Thoracic aorta (tissue), 2 donors: ENCODE measurements around the gene F13A1. TPM values are rescaled to one million over a fixed set of nuclear protein-coding genes. Genes with fewer than 3 reads are reported as not detected.

ENCODE experiments used
- ATAC-seq: fragments of 150-250 bp; one replicate; pipeline ENCODE4 v1.8.0; 2017; ENCODE audit warnings: low read depth; ENCODE audit not compliant: insufficient number of reproducible peaks, low FRiP score
- DNase-seq: peaks from one replicate; pipeline ENCODE4 v3.0.0-alpha.2; 2020; ENCODE audit warnings: low spot score
- H3K27ac ChIP-seq, 2 donors: fragments of 200-600 bp; sonication (generic); 1 replicate in 1 of 2; 2 replicates in 1 of 2; pipeline ENCODE4 v1.5.1; 2016; ENCODE audit warnings: mild to moderate bottlenecking in 2 of 2, moderate library complexity in 2 of 2
- H3K27me3 ChIP-seq: fragments of 200-600 bp; sonication (generic); replicated peaks from 2 replicates; pipeline ENCODE4 v1.6.0; 2016; ENCODE audit warnings: mild to moderate bottlenecking; ENCODE audit not compliant: insufficient read depth
- H3K36me3 ChIP-seq: fragments of 200-600 bp; sonication (generic); one replicate; pipeline ENCODE4 v1.5.1; 2016
- H3K4me1 ChIP-seq, 2 donors: fragments of 200-600 bp; sonication (generic); 1 replicate in 1 of 2; 2 replicates in 1 of 2; pipeline versions ENCODE4 v1.5.1 to v1.6.0; 2016; ENCODE audit warnings: low read depth in 2 of 2, mild to moderate bottlenecking in 1 of 2; ENCODE audit not compliant: control insufficient read depth in 1 of 2
- H3K4me3 ChIP-seq: fragments of 200-600 bp; sonication (generic); 2 replicates; pipeline ENCODE4 v1.5.1; 2016; ENCODE audit warnings: mild to moderate bottlenecking
- H3K9me3 ChIP-seq: fragments of 200-600 bp; sonication (generic); 2 replicates; pipeline ENCODE4 v1.5.1; 2016
- CTCF ChIP-seq: fragments of 200-600 bp; sonication (generic); IDR thresholded peaks from one replicate; pipeline ENCODE4 v1.5.1; 2019; ENCODE audit warnings: antibody characterized with exemption
- total RNA-seq, 2 donors: library from RNA; depleted of rRNA; stranded (reverse); fragments of >200 nt; gene quantifications; one replicate each; pipeline versions ENCODE4 v1.1.0 to v1.2.3, GENCODE V29; 2016

Gene F13A1
- total RNA-seq, 2 donors from 2014 or later = 156 to 228 TPM

GRCh38 chr6:6224933-6225486 is 95.5 kb downstream of the F13A1 start:
- TF ChIP-seq CTCF = no peak
- no peaks in the 10 kb centered on the region for H3K9me3 ChIP-seq
- H3K4me3 ChIP-seq = no peak overlapping the region
- no peaks in the 10 kb centered on the region for H3K36me3 ChIP-seq
- no peaks in the 10 kb centered on the region for H3K27me3 ChIP-seq
- DNase-seq (no peak), ATAC-seq (no peak)
- H3K27ac ChIP-seq = no peak overlapping the region
- H3K4me1 ChIP-seq = no peaks in the 10 kb centered on the region

- no peaks in the 10 kb centered on the region for H3K27me3 ChIP-seq
- no peaks in the 10 kb centered on the region for H3K9me3 ChIP-seq
- no peak overlapping the region for H3K27ac ChIP-seq
- DNase-seq = no peak
- TF ChIP-seq CTCF = no peak
- H3K4me3 ChIP-seq = no peak overlapping the region
- no peaks in the 10 kb centered on the region for H3K36me3 ChIP-seq
- ATAC-seq = no peak
- H3K4me1 ChIP-seq = no peaks in the 10 kb centered on the region
Measured at GRCh38 chr6:6221787-6222535, 98.5 kb downstream of the F13A1 start.

GRCh38 chr6:6220718-6221117 is 99.7 kb downstream of the F13A1 start:
- H3K27ac ChIP-seq = no peak overlapping the region
- DNase-seq (no peak), ATAC-seq (no peak)
- H3K27me3 ChIP-seq = no peaks in the 10 kb centered on the region
- H3K4me1 ChIP-seq = no peaks in the 10 kb centered on the region
- H3K9me3 ChIP-seq = no peaks in the 10 kb centered on the region
- H3K36me3 ChIP-seq = no peaks in the 10 kb centered on the region
- H3K4me3 ChIP-seq = no peak overlapping the region
- TF ChIP-seq CTCF = no peak

- Histone ChIP-seq H3K27me3 (no peaks in the 10 kb centered on the region), H3K9me3 (no peaks in the 10 kb centered on the region), H3K27ac (no peak overlapping the region), H3K4me1 (no peaks in the 10 kb centered on the region), H3K4me3 (no peak overlapping the region), H3K36me3 (no peaks in the 10 kb centered on the region)
- ATAC-seq = no peak
- DNase-seq = no peak
- no peak for TF ChIP-seq CTCF
Measured at GRCh38 chr6:6219716-6220115, 100.7 kb downstream of the F13A1 start.

- no peak for DNase-seq
- H3K36me3 ChIP-seq = no peaks in the 10 kb centered on the region
- ATAC-seq = no peak
- H3K27me3 ChIP-seq = no peaks in the 10 kb centered on the region
- TF ChIP-seq CTCF = no peak
- no peaks in the 10 kb centered on the region for H3K4me1 ChIP-seq
- no peak overlapping the region for H3K4me3 ChIP-seq
- no peak overlapping the region for H3K27ac ChIP-seq
- H3K9me3 ChIP-seq = no peaks in the 10 kb centered on the region
Measured at GRCh38 chr6:6218759-6219085, 101.7 kb downstream of the F13A1 start.
